Fibroblast of upper back skin (primary cell): ENCODE results near the gene BAIAP2.
A peak's percentile ranks its signal among the peaks of the same experiment; 100 is the strongest.

Source experiments
- DNase-seq: peaks from one replicate; pipeline ENCODE4 v3.0.0-alpha.2; 2013

Gene BAIAP2

DNA sequence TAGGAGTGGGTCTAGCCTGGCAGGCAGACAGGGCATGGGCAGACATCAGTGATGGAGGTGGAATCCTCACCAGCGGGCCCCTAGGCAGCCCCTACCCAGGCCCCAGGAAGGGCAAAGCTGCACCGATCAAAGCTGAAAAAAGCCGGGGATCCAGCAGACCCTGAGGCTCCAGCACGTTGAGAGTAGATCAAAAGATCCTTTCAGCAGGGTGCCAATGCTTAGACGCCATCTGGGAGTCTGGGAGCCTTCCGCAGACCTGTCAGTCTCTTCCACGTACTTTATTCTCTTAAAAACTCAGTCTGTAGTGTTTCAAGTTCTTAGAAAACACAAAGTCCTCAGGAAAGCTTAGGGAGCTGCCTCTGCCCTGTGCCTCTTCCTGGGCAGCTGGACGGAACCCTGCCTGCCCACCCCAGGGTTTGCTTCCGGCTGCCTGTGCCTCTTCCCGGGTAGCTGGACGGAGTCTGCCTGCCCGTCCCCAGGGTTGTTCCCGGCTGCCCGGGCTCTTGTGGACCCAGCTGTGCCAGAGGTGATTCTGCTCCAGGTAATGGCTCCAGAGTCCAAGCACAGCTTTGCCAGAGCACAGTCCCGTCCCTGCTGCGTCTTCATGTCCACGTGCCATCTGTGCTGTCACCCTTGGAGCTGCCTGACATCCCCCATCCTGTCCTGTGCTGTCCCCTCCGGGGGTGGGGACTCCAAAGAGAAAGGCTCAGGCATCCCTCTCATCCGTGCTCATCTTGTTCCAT, 79.6 kb downstream of the BAIAP2 start:
- no peak for DNase-seq

DNA sequence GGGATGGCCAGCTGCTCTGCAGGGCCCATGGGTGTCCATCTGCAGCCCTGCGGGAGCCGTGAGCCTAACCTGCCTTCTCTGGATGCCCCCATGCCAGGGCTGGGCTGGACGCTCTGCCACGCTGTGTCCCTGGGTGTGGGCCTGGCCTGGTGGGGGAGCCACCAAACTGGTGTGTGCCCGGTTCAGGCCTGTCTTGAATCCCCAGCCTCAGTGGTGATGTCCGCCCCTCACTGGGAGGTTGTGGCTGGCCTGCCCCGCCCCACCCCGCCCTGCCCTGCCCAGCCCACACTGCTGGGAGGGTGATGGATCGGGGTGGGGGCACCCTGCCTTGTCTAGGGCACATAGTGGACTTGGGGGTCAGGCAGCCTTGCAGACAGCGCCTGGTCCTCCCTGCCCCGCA, 80.3 kb downstream of the BAIAP2 start:
- no peak for DNase-seq

DNA sequence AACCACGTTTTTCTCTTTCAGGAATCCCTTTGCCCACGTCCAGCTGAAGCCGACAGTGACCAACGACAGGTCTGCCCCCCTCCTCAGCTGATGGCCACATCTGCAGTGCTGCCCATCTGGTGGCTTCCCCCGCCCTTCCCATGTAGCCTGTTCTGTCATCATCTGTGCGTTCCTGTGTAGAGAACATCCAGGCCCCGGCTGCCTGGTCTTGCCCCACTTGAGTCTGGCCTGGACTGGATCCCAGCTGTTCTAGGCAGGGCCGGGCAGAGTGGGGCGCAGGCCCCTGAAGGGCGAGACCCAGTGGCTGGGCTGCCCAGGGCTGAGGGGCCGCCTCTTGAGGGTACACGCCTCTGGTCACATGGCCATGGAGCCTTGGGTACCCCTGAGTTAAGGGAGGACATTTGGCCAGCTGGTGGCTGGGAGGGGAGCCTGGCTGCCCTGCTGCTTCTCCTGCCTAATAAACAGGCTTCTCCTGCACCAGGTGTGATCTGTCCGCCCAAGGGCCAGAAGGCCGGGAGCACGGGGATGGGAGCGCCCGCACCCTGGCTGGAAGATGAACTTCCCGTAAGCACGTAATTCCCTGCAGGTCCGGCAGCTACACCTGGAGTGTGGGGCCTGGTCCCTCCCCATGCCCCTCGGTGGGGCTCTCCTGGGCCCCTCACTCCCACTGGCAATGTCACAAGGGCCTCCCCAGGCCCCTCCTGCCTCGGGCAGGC, 81.0 kb downstream of the BAIAP2 start:
- DNase-seq = no peak

DNA sequence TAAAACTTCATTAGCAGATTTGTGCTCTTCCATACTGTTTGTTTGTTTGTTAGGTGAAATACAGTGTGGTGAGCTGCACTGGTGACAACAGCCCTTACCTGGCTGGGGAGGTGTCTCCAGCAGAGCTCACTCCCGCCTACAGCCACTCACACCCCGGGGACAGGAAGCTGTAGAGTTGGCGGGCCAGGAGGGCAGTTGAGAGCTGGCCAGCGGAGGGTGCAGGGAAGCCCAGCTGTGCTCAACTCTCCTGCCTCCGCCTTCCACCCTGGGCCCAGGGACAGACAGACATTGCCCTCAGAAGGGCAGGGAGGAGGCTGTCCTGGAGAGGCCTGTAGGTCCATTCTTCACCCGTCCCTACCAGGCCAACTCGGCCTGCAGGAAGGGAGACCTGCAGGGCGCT, 81.8 kb downstream of the BAIAP2 start:
- DNase-seq = no peak

DNA sequence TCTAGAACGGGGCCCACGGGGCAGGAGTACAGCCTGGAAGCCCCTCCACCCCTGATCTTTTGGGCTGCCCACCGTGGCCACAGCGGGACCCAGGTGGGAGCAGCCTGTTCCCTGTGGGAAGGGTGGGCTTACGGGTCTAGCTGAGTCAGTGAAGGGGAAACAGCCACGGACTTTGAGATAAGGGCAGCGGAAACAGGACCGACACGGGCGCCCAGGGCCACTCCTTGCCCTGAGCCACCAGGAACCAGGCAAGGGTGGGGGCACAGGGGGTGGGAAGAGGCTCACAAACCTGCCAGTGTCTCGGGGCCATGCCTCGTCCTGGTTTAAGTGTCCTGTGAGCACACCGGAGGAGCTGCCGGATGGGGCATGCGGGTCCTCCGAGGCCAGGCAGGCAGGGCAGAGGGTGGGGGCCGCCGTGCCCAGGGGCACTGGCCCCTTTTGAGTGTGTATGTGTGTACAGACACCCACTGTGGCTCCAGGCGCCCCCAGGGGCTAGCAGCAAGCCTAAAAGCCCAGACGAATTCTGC, 82.8 kb downstream of the BAIAP2 start:
- no peak for DNase-seq

DNA sequence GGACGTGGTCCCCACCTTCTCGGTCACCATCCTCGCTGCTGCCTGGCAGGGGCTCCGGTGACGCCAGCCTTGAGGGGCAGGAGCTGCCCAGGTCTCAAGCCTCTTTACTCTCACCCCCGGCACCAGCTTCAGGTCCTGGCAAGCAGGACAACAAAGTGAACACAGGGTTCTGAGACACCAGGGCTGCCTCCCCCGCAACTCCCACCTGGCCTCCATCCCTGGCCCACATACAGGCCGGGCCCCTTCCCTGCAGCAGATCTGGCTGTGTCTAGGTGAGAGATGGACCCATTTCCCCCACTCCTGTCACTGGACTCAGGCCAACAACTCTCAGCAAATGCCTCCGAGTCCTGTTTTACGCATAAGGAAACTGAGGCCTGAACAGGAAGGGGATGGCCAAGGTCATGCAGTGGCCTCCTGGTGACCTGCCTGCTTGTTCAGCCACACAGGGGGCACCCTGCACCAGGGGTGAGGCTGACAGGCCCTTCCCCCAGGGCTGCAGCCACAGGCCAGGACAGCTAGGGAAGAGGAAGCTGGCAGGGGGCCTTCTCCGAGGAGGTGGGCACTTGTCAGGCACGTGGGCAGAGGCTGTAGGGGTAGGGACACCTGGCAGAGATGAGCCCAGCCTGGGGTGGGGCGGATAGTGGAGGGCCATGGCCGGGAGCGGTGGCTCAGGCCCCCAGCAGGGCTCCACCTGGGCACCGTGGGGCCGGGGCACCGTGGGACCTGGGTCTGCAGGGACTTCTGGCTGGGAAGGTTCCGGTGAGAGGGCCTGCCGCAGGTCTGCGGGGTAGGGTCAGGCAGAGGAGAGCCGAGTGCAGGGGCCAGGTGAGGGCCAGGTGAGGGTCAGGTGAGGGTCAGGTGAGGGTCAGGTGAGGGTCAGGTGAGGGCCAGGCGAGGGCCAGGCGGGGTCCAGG, 83.6 kb downstream of the BAIAP2 start:
- no peak for DNase-seq

DNA sequence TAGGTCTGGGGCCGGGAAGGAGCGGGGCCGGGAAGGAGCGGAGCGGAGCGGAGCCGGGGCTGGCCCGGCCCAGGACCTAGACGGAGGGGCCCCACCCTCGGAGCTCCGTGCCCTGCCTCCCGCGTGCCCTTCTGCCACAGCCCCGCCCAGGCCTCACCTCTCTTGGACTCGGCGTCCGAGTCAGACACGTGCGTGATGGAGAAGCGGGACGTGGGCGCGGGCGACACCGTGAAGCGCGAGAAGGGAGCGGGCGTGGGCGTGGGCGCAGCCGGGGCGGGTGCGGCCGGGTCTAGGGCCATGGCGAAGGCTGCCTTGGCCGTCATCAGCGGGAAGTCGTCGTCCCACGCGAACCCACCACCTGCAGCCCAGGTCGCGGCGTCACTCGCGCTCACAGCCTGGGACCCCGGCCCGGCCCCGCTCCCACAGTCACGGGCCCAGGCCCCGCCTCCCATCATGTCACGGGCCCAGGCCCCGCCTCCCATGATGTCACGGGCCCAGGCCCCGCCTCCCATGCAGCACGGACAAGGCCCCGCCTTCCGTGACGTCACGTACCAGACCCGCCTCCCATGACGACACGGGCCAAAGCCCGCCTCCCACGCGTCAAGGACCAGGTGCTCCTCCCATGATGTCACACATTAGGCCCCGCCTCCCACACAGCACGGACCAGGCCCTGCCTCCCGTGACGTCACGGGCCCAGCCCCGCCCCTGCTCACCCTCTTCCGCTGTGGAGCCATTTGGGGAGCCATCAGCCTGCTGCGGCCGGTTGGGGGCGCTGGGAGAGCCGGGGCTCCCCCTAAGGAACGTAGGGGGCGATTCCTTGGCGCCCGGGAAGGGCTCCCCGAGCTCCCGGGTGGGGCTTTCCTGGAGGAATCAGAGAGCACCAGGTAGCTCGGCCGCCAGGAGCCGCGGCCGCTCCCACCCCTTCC, 84.5 kb downstream of the BAIAP2 start:
- peak; percentile 87 for DNase-seq

DNA sequence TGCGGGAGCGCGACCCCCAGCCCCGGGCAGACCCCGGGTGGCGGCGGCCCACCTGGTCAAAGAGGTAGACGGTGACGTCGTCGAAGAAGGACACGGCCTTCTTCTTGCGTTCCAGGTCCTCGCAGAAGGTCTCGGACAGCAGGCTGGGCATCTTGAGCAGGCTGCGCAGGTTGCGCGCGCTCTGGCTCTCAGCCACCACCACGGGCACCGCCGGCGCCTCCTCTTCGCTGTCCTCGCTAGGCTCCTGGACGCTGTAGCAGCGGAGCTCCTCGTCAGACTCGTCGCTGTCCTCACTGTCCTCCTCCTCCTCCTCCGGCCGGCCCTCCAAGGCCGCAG, 85.2 kb downstream of the BAIAP2 start:
- no peak for DNase-seq

DNA sequence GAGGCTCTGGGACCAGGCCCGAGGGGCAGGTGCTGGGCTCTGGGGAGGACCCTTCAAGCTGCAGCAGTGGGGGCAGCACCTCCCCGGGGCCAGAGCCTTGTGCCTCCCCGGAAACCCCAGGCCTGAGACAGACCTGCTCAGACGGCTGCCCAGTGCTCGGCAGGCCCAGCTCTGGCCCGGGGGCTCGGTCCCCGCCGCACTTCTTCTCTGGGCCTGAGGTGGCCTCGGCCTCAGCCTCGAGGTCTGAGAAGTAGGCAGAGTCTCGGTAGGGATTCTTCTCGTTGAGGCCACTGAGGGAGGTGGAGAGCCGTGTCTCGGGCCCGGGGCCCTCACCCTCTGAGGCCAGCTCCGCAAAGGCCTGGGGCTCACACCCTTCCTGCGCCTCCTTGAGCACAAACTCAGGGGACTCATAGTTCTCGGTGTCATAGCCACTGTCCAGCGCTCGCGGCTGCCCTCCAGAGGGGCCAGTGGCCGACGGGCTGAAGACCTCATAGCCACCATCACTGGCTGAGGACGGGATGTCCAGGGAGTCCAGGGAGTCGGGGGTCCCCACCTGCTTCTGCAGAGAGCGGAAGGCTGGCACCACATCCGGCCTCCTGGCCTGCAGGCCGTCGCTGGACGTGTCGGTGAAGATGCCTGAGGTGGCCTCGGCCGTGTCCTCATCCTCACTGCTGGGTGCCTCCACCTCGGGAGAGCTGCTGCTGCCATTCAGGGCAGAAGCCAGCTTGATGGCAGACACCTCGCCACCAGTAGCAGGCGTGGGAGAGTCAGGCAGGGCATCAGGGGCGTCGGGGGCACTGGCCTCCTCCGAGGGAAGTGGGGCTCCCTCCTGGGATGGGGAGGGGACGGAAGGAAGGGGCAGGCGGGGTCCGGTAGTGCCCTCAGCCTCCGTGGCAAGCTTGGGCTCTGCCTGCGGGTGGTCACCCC, 86.0 kb downstream of the BAIAP2 start:
- DNase-seq = no peak

DNA sequence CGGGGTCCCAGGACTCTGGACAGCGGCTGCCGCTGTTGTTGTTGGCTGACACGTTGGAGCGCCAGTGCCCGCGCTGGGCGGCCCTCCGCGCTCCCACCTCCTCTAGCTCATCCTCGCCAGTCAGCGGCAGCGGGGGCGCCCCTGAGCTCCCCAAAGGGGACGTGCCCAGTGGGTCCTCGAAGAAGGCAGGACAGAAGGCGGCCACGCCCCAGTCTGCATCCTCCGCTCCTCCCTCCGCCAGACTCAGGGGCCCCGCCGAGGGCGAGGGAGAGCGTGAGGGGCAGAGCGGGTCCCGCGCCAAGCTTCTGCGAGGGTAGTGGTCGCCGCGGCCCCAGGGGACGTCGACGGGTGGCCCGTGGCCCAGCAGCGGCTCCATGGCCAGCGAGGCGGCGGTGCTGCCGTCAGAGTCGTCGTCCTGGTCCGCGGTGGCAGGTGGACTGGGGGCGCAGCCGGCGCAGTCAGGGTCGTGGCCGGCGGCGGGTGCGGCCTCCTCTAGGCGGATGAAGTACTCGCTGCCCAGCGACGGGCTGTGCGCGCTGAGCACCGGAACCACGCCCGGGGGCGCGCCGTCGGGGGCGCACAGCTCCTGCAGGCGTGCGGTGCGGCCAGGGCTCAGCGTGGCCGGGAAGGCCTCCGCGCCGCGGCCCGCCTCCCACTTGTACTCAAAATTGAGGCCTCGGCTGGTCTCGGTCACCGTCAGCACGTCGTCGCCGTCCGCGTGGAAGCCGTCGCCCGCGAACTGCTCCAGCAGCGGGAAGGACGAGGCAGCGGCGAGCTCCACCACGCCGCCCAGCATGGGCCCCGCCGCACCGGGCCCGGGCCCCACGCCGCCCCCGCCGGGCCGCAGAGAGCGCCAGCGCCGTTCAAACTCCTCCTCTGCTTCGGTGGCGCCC, 87.1 kb downstream of the BAIAP2 start:
- no peak for DNase-seq

DNA sequence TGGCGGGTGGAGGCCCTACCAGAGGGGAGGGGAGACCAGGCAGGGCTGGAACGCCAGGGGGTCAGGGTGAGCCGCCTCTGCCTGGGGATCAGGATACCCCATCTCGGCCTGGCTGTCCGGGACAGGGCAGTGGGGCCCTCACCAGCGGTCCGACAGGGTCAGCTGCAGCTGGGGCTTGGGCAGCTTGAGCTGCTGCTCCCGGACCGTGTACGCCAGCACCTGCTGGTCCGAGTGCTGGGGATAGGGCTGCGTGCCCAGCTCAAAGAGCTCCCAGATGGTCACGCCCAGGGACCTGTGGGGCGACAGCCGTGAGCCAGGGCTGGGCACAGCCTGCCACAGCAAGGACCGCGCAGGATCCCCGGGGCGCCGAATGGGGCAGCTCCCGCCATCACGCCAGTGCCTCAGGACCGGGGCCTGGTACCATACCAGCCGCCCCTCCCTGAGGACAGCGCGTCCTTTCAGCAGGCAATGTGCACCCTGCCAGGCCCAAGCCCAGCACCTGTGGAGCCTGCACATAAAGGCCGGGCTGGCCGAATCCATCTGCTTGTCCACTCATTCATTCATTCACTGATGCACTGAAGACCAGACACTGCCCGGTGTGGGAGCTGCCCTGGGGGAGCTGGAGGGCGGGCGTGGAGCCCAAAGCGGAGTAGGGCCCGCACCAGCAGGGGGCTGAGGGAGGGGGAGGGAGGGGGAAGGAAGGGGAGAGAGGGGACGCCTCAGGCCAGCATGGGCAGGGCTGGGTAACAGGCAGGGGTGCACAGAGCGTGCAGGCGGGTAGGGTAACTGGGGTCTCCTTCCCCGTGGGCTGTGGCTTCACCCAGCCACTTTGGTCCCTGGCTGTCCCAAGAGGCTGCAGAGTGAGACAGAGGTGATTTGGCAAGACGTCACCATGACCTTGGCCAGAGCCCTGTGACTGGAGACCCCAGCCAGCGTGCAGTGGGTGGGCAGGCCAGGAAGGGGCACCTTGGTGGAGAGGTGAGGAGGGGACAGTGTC, 88.4 kb downstream of the BAIAP2 start:
- DNase-seq = no peak

DNA sequence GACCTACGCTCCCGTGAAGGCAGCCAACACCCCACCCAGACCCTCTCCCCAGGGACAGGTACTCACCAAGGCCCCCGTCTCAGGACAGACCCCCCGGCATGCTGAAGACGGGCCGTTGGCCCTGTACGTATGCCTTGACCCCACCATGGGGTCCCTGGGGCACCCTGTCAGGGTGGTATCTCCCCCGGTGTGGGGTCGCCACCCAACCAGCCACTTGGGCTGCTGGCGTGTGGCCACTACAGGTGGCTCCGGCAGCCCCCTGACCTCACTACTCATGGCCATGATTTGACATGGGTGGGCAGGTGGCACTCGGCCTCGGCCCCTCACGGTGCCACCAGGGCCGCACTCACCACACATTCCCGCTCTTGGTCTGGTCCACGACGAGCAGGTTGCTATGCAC, 89.4 kb downstream of the BAIAP2 start:
- DNase-seq = no peak

DNA sequence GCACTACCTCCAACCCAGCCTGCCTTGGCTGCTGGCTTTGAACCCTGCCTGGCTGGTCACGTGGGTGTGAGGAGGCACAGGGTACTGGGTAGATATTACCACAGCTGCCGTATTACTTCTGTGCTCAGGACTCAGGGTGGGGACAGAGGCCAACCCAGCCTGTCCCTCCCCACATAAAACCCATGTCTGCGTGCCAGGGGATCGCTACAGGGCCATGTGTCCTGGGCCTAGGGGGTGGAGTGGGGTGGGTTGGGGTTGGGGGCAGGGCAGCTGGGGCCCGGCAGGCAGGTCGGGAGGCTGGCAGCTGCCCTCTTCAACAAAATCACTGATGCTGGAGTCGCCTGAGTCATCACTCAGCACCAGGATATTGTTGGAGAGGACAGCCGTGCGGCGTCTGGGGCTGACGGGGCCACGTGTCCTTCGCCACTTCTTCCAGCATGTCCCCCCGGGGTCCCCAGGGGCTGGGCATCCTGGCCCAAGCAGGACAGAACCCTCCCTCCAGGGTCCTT, 90.7 kb downstream of the BAIAP2 start:
- DNase-seq = no peak

DNA sequence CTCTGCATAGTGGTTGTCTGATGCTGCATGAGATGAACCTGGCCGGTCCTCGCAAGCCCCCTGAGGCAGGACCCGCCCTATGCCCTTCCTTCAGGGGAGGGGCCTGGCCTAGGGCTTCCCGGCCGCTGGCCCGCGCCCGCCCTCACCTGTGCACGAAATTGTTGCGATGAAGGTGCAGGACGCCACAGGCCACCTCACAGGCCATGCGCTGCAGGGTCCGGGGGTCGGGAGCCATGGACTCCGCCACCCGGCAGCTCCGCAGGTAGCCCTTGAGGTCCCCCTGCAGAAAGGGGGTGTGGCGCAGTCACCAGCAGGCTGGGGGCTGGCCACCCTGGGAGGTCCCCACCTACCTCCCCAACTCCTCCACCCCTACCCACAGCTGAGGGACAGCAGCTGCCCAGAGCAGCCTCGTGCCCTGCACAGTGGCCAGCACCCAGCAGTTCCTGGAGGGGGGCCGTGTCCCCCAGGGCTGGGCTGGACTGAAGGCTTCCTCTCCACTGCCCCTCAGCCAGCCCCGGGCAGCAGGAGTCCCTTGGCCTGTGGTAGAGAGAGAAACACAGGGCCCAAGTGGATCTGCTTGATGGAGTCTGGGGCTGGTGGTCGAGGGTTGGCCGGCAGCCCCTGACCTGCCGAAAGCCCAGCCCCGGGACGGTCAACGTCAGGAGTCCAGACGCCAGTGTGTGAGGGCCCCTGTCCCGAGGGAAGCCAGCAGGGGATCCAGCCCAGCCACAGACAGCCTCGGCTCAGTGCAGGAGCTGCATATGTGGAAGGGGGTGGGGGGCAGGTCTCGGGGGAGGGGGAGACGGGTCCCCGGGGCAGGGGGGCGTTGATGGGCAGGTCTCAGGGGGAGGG, 91.6 kb downstream of the BAIAP2 start:
- DNase-seq = no peak

DNA sequence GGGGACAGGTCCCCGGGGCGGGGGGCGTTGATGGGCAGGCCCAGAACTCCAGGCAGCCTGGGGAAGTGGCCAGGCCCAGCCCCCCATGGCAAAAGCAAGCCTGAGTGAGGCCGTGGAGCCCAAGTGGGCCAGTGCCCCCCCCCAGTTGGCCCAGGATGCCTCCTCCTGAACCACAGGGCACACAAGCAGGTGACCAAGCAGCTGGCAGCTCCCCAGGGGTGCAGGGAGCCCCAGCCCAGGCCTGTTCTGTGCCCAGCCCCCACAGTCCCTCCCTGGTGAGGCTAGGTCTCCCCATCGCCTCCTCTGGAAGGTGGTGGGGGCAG, 92.1 kb downstream of the BAIAP2 start:
- no peak for DNase-seq

DNA sequence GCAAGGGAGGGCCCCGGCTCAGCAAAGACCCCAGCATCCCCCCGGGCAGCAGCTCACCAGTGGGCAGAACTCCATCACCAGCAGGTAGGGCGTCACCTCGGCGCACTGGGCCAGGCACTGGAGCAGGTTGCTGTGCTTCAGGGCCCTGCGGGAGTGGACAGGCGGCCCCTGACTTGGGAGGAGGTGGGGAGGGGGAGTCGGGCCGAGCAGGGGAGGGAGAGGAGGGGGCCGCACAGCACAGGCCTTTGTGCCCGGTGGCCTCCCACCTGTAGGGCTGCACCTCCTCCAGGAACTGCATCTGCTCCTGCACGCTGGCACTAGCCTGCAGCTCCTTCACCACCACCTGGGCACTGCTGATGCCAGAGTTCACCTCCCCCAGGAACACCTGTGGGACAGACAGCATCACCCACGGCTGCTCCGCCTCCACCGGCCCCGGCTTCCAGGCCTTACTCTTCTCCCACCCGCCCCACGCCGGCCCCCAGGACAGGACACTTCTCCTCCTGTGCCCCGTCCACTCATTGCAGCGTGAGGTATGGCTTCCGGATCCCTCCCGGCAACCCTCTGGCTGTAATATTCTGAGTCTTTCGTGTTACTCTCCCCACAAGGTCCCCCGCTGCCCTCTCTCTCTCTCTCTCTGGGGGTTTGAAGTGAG, 92.7 kb downstream of the BAIAP2 start:
- no peak for DNase-seq

DNA sequence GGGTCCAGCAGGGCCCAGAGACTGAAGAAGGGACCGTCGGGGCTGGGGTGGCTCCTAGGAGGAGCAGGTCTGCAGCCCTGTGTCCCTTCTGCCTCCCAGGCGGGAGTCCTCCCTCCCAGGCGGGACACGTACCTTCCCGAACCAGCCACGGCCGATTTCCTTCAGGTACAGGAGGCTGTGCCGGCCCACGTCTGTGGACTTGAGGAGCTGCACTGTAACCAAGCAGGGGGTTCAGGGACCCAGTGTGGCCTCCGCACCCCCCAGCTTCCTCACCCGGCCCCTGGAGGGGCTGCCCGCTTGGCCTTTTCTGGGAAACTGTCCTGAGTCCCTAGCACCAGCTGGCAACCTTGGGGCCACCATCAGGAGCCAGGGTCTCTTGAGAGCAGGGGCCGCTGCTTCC, 93.4 kb downstream of the BAIAP2 start:
- DNase-seq = no peak
